BJ (cell line): ENCODE data around the gene PRDM16. TPM values are rescaled to one million over a fixed set of nuclear protein-coding genes. Genes with fewer than 3 reads are reported as not detected.

Experiments
- CTCF ChIA-PET: fragments of 350-600 bp; formaldehyde crosslinking; extraction: SDS; loops from one replicate; lab custom pipeline; 2021; ENCODE audit warnings: antibody characterized with exemption, inconsistent platforms; lab: Yijun Ruan, JAX
- POLR2A ChIA-PET: fragments of 300-600 bp; sonication (Branson Sonifier 250); formaldehyde crosslinking; extraction: SDS; loops from one replicate; lab custom pipeline; 2021; ENCODE audit warnings: antibody characterized with exemption; lab: Charles Lee
- DNase-seq: peaks from one replicate; pipeline ENCODE4 v3.0.0-alpha.2; 2011; ENCODE audit warnings: low read depth
- H3K27me3 ChIP-seq: 2 replicates; pipeline ENCODE4 v1.6.0; 2011; ENCODE audit warnings: low read length; ENCODE audit not compliant: control insufficient read depth, insufficient read depth
- H3K36me3 ChIP-seq: 2 replicates; pipeline ENCODE4 v1.5.1; 2011; ENCODE audit warnings: low read length; ENCODE audit not compliant: control insufficient read depth, insufficient read depth
- H3K4me3 ChIP-seq: 2 replicates; pipeline ENCODE4 v1.5.1; 2011; ENCODE audit warnings: low read depth, mild to moderate bottlenecking, control low read depth, low read length
- CTCF ChIP-seq: IDR thresholded peaks from 2 replicates; pipeline ENCODE4 v1.5.1; 2011; ENCODE audit warnings: low read depth, mild to moderate bottlenecking, control low read depth, inconsistent platforms, low read length, moderate library complexity; ENCODE audit not compliant: insufficient read depth
- polyA plus RNA-seq: library from polyadenylated mRNA; depleted of rRNA; stranded (reverse); fragments of >200 nt; gene quantifications from 2 replicates; pipeline ENCODE4 v1.2.3, GENCODE V29; 2011

The PRDM16 gene
- polyA plus RNA-seq, 1 experiment: 0.02 TPM

GRCh38 chr1:3320246-3321152, 251.5 kb downstream of the PRDM16 start:
- ChIA-PET POLR2A (interaction anchor here (0.6 kb wide), 1 partner anchor 9 kb away, joined by 3 read pairs; no protein-coding TSS in a partner anchor), CTCF (interaction anchor here (0.9 to 1.8 kb wide), 10 partner anchors 9 to 680 kb away, joined by 3 to 8 read pairs (median 4); no protein-coding TSS in a partner anchor)

GRCh38 chr1:3321559-3322449, 252.8 kb downstream of the PRDM16 start:
- no peak overlapping the region for H3K4me3 ChIP-seq
- ChIA-PET POLR2A (no interaction called here), CTCF (interaction anchor here (0.9 kb wide), 2 partner anchors 8 to 681 kb away, joined by 3 read pairs; no protein-coding TSS in a partner anchor)
- H3K36me3 ChIP-seq: no peaks in the 10 kb centered on the region
- DNase-seq: no peak
- peaks cover 11% of the 10 kb centered on the region for H3K27me3 ChIP-seq
- no peak for TF ChIP-seq CTCF

More at GRCh38 chr1:3320246-3321152, 251.5 kb downstream of the PRDM16 start:
- DNase-seq: no peak
- no peak for TF ChIP-seq CTCF
- peaks cover 11% of the 10 kb centered on the region for H3K27me3 ChIP-seq
- no peak overlapping the region for H3K4me3 ChIP-seq
- H3K36me3 ChIP-seq: no peaks in the 10 kb centered on the region

- no peak for TF ChIP-seq CTCF
- peaks cover 11% of the 10 kb centered on the region for H3K27me3 ChIP-seq
- DNase-seq: no peak
- no peak overlapping the region for H3K4me3 ChIP-seq
- POLR2A ChIA-PET: no interaction called here
- CTCF ChIA-PET: no interaction called here
- no peaks in the 10 kb centered on the region for H3K36me3 ChIP-seq
Observed at GRCh38 chr1:3322450-3323020, 253.5 kb downstream of the PRDM16 start.

GRCh38 chr1:3323021-3323795, 254.2 kb downstream of the PRDM16 start:
- no peaks in the 10 kb centered on the region for H3K36me3 ChIP-seq
- no peak for TF ChIP-seq CTCF
- CTCF ChIA-PET: no interaction called here
- POLR2A ChIA-PET: no interaction called here
- no peak overlapping the region for H3K4me3 ChIP-seq
- DNase-seq: no peak
- H3K27me3 ChIP-seq: peaks cover 11% of the 10 kb centered on the region
